SK-N-SH (cell line): ENCODE measurements around the gene DHDDS. TPM values are rescaled to one million over a fixed set of nuclear protein-coding genes. Genes with fewer than 3 reads are reported as not detected.

ENCODE experiments used
- CTCF ChIA-PET: fragments of 300-600, 350-600 bp; formaldehyde crosslinking; extraction: SDS; loops from one replicate; lab custom pipeline; 2021; lab: Yijun Ruan, JAX
- POLR2A ChIA-PET: fragments of 350-600 bp; sonication (Branson Sonifier 250); formaldehyde crosslinking; extraction: SDS; loops from one replicate; lab custom pipeline; 2020; ENCODE audit warnings: antibody characterized with exemption, inconsistent platforms; lab: Yijun Ruan, JAX
- DNase-seq: peaks from one replicate; pipeline ENCODE4 v3.0.0; 2012
- H2AFZ ChIP-seq: fragments of 200-600 bp; sonication (generic); 2 replicates; pipeline ENCODE4 v1.8.1; 2016; ENCODE audit warnings: antibody characterized with exemption, mild to moderate bottlenecking, low read depth
- H3F3A ChIP-seq: fragments of 200-600 bp; sonication (generic); replicated peaks from 2 replicates; pipeline ENCODE3; 2016; ENCODE audit warnings: antibody characterized with exemption, mild to moderate bottlenecking; ENCODE audit not compliant: insufficient read depth
- H3K27ac ChIP-seq, 2 experiments: fragments of 200-500 bp in 1 of 2; fragments of 200-600 bp in 1 of 2; sonication (Bioruptor generic) in 1 of 2; sonication (generic), shearing (Covaris generic) in 1 of 2; 2 replicates each; pipeline versions ENCODE4 v1.5.1 to v1.6.1; 2014 to 2016; ENCODE audit warnings: low read depth in 2 of 2, inconsistent platforms in 1 of 2, low read length in 1 of 2, mild to moderate bottlenecking in 1 of 2, mixed read lengths in 1 of 2
- H3K27me3 ChIP-seq: fragments of 200-600 bp; sonication (generic), shearing (Covaris generic); 2 replicates; pipeline ENCODE4 v1.6.1; 2016; ENCODE audit warnings: mixed run types; ENCODE audit not compliant: insufficient read depth
- H3K36me3 ChIP-seq, 2 experiments: fragments of 200-500 bp in 1 of 2; fragments of 200-600 bp in 1 of 2; sonication (Bioruptor generic) in 1 of 2; sonication (generic) in 1 of 2; replicated peaks in 1 of 2; 2 replicates each; pipeline versions ENCODE3 to v1.5.1; 2014 to 2016; ENCODE audit warnings: low read length in 1 of 2, mild to moderate bottlenecking in 1 of 2; ENCODE audit not compliant: insufficient read depth in 2 of 2, control insufficient read depth in 1 of 2
- H3K4me1 ChIP-seq, 2 experiments: fragments of 200-500 bp in 1 of 2; fragments of 200-600 bp in 1 of 2; sonication (Bioruptor generic) in 1 of 2; sonication (generic), shearing (Covaris generic) in 1 of 2; 2 replicates each; pipeline versions ENCODE4 v1.5.1 to v1.6.1; 2014 to 2016; ENCODE audit warnings: low read depth in 1 of 2, low read length in 1 of 2, mixed run types in 1 of 2; ENCODE audit not compliant: insufficient read depth in 2 of 2, control insufficient read depth in 1 of 2
- H3K4me2 ChIP-seq: fragments of 200-600 bp; sonication (generic), shearing (Covaris generic); 2 replicates; pipeline ENCODE4 v1.6.1; 2017; ENCODE audit warnings: mixed run types
- H3K4me3 ChIP-seq, 2 experiments: fragments of 200-500 bp in 1 of 2; fragments of 200-600 bp in 1 of 2; sonication (Bioruptor generic) in 1 of 2; sonication (generic), shearing (Covaris generic) in 1 of 2; 2 replicates each; pipeline versions ENCODE4 v1.5.1 to v1.8.1; 2014 to 2016; ENCODE audit warnings: low read depth in 2 of 2, inconsistent platforms in 1 of 2, low read length in 1 of 2, mild to moderate bottlenecking in 1 of 2, mixed read lengths in 1 of 2, moderate library complexity in 1 of 2
- H3K79me2 ChIP-seq: fragments of 200-600 bp; sonication (generic); 2 replicates; pipeline ENCODE4 v1.8.1; 2017; ENCODE audit warnings: mild to moderate bottlenecking; ENCODE audit not compliant: insufficient read depth
- H3K9ac ChIP-seq: fragments of 200-600 bp; sonication (generic); 2 replicates; pipeline ENCODE4 v1.6.1; 2017; ENCODE audit warnings: mixed run types
- H3K9me2 ChIP-seq: fragments of 200-600 bp; sonication (generic); 2 replicates; pipeline ENCODE4 v1.6.1; 2017; ENCODE audit warnings: mixed run types
- H3K9me3 ChIP-seq: fragments of 200-600 bp; sonication (generic); 2 replicates; pipeline ENCODE4 v1.6.1; 2017; ENCODE audit warnings: mixed run types, mild to moderate bottlenecking, moderate library complexity
- H4K20me1 ChIP-seq: fragments of 200-600 bp; sonication (generic); 2 replicates; pipeline ENCODE4 v1.6.1; 2017; ENCODE audit warnings: mild to moderate bottlenecking, mixed run types; ENCODE audit not compliant: insufficient read depth
- CHD2 ChIP-seq: fragments of 150-350 bp; IDR thresholded peaks from 2 replicates; pipeline ENCODE4 v1.6.1; 2018; ENCODE audit warnings: low read length; ENCODE audit not compliant: partially characterized antibody
- EZH2phosphoT487 ChIP-seq: fragments of 200-600 bp; sonication (generic); IDR thresholded peaks from 2 replicates; pipeline ENCODE4 v1.6.1; 2017; ENCODE audit warnings: low read depth, mixed run types, mild to moderate bottlenecking, antibody characterized with exemption, moderate library complexity, borderline replicate concordance
- FOSL2 ChIP-seq: IDR thresholded peaks from 2 replicates; pipeline ENCODE4 v1.4.0; 2012; ENCODE audit warnings: low read depth, mild to moderate bottlenecking, moderate library complexity, borderline replicate concordance
- GATA2 ChIP-seq: sonication (generic); formaldehyde crosslinking; IDR thresholded peaks from 2 replicates; pipeline ENCODE4 v1.5.0; 2020; ENCODE audit warnings: mild to moderate bottlenecking, missing genetic modification reagents
- JUND ChIP-seq: IDR thresholded peaks from 2 replicates; pipeline ENCODE4 v1.4.0; 2012
- MEF2A ChIP-seq: IDR thresholded peaks from 2 replicates; pipeline ENCODE4 v1.4.0; 2012; ENCODE audit warnings: low read depth, borderline replicate concordance
- POLR2AphosphoS5 ChIP-seq: IDR thresholded peaks from 2 replicates; pipeline ENCODE4 v1.6.1; 2012; ENCODE audit warnings: low read depth, low read length
- RCOR1 ChIP-seq: fragments of 150-350 bp; IDR thresholded peaks from 2 replicates; pipeline ENCODE4 v1.6.1; 2017; ENCODE audit warnings: antibody characterized with exemption, low read length
- RFX5 ChIP-seq: IDR thresholded peaks from 2 replicates; pipeline ENCODE4 v1.6.1; 2012; ENCODE audit warnings: mild to moderate bottlenecking, improper control_type of control experiment, low read length
- RXRA ChIP-seq: IDR thresholded peaks from 2 replicates; pipeline ENCODE4 v1.4.0; 2012; ENCODE audit warnings: low read depth, mild to moderate bottlenecking, borderline replicate concordance
- SMC3 ChIP-seq: IDR thresholded peaks from 2 replicates; pipeline ENCODE4 v1.6.1; 2012; ENCODE audit warnings: low read depth, low read length, improper control_type of control experiment
- TCF12 ChIP-seq: IDR thresholded peaks from 2 replicates; pipeline ENCODE4 v1.4.0; 2012
- TEAD4 ChIP-seq: IDR thresholded peaks from 2 replicates; pipeline ENCODE4 v1.4.0; 2012; ENCODE audit warnings: mild to moderate bottlenecking, borderline replicate concordance; ENCODE audit not compliant: insufficient read depth
- YY1 ChIP-seq: IDR thresholded peaks from 2 replicates; pipeline ENCODE4 v1.4.0; 2012; ENCODE audit warnings: low read depth, mild to moderate bottlenecking
- WGBS: methylation state at CpG from one replicate; pipeline ENCODE4 v1.1.6; 2017; ENCODE audit warnings: low lambda C conversion rate; 5-methylcytosine and 5-hydroxymethylcytosine counted together
- polyA plus RNA-seq, 3 experiments: library from polyadenylated mRNA; depleted of rRNA; stranded (reverse); fragments of >200 nt; gene quantifications; 2 replicates each; pipeline ENCODE4 v1.2.3, GENCODE V29; 2012
- TF ChIP-seq, protein P1 (sequence below): IDR thresholded peaks from 2 replicates; pipeline ENCODE4 v1.4.0; 2012; ENCODE audit warnings: low read depth
- TF ChIP-seq, protein P2 (sequence below): IDR thresholded peaks from 2 replicates; pipeline ENCODE4; 2012
- TF ChIP-seq, protein P3 (sequence below): IDR thresholded peaks from 2 replicates; pipeline ENCODE4 v1.6.1; 2012; ENCODE audit warnings: mild to moderate bottlenecking, low read depth, low read length, moderate library complexity
- TF ChIP-seq, protein P4 (sequence below): IDR thresholded peaks from 2 replicates; pipeline ENCODE4 v1.4.0; 2012; ENCODE audit warnings: low read depth, borderline replicate concordance
- TF ChIP-seq, protein P5 (sequence below): fragments of 200-600 bp; sonication (generic); IDR thresholded peaks from 2 replicates; pipeline ENCODE4 v1.6.1; 2017; ENCODE audit warnings: antibody characterized with exemption, mild to moderate bottlenecking, moderate library complexity
- TF ChIP-seq, protein P6 (sequence below): fragments of 150-350 bp; IDR thresholded peaks from 2 replicates; pipeline ENCODE4 v1.6.1; 2016; ENCODE audit warnings: mild to moderate bottlenecking, low read depth, low read length

Gene DHDDS
- polyA plus RNA-seq, 1 of the 3 experiments (the other 2 are of a cell fraction): 25.0 TPM

DNA sequence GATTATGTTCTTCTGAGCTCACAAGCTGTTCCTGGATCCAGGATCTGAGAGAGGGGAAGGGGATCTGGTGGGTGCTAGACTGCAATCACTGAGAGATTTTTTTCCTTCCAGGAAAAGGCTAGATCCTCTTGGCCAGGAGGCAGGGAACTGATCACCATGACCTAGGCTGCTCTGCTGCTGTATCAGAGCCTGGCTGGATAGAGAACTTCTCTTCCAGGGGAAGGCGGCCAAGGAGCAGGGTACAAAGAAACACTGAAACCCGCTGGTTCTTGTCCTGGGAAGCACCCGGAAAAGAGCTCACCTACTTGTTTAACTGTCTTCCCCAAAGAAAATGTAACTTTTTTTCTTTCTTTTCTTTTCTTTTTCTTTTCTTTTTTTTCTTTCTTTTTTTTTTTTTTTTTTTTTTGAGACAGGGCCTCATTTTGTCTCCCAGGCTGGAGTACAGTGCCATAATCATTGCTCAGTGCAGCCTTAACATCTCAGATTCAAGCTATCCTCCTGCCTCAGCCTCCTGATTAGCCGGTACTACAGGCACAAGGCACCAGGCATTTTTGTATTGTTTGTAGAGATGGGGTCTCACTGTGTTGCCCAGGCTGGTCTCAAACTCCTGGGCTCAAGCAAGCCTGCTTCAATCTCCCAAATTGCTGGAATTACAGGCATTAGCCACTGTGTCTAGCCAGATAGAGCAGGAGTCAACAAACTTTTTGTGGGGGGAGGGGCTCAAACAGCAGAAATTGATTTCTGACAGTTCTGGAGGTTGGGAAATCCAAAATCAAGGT lies 85.1 kb downstream of the DHDDS start:
- H3K4me1 ChIP-seq: no peaks in the 10 kb centered on the region
- CTCF ChIA-PET: interaction anchor here (0.6 to 3.1 kb wide), 6 partner anchors 10 to 21 kb away, joined by 3 to 11 read pairs (median 4); no protein-coding TSS in a partner anchor

More for the DNA sequence above, 85.1 kb downstream of the DHDDS start:
- no peak overlapping the region for H3K4me2 ChIP-seq
- H3K9me2 ChIP-seq: no peaks in the 10 kb centered on the region
- no peaks in the 10 kb centered on the region for H3K36me3 ChIP-seq
- H3K9me3 ChIP-seq: no peaks in the 10 kb centered on the region
- H4K20me1 ChIP-seq: no peaks in the 10 kb centered on the region
- 88% methylated on average over 4 of the region's 4 CpGs for WGBS
- no peak overlapping the region for H3K27ac ChIP-seq
- TF ChIP-seq RCOR1: no peak
- TF ChIP-seq SMC3: no peak
- TF ChIP-seq, protein P1, sequence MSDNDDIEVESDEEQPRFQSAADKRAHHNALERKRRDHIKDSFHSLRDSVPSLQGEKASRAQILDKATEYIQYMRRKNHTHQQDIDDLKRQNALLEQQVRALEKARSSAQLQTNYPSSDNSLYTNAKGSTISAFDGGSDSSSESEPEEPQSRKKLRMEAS: no peak
- TF ChIP-seq, protein P2, sequence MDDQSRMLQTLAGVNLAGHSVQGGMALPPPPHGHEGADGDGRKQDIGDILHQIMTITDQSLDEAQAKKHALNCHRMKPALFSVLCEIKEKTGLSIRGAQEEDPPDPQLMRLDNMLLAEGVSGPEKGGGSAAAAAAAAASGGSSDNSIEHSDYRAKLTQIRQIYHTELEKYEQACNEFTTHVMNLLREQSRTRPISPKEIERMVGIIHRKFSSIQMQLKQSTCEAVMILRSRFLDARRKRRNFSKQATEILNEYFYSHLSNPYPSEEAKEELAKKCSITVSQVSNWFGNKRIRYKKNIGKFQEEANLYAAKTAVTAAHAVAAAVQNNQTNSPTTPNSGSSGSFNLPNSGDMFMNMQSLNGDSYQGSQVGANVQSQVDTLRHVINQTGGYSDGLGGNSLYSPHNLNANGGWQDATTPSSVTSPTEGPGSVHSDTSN: no peak
- no peak for TF ChIP-seq RXRA
- no peak for TF ChIP-seq GATA2 (CRISPR knock-in tag)
- TF ChIP-seq POLR2AphosphoS5: no peak
- TF ChIP-seq TCF12: no peak
- no peak for TF ChIP-seq CHD2
- TF ChIP-seq RFX5: no peak
- no peak for TF ChIP-seq MEF2A
- TF ChIP-seq, protein P3, sequence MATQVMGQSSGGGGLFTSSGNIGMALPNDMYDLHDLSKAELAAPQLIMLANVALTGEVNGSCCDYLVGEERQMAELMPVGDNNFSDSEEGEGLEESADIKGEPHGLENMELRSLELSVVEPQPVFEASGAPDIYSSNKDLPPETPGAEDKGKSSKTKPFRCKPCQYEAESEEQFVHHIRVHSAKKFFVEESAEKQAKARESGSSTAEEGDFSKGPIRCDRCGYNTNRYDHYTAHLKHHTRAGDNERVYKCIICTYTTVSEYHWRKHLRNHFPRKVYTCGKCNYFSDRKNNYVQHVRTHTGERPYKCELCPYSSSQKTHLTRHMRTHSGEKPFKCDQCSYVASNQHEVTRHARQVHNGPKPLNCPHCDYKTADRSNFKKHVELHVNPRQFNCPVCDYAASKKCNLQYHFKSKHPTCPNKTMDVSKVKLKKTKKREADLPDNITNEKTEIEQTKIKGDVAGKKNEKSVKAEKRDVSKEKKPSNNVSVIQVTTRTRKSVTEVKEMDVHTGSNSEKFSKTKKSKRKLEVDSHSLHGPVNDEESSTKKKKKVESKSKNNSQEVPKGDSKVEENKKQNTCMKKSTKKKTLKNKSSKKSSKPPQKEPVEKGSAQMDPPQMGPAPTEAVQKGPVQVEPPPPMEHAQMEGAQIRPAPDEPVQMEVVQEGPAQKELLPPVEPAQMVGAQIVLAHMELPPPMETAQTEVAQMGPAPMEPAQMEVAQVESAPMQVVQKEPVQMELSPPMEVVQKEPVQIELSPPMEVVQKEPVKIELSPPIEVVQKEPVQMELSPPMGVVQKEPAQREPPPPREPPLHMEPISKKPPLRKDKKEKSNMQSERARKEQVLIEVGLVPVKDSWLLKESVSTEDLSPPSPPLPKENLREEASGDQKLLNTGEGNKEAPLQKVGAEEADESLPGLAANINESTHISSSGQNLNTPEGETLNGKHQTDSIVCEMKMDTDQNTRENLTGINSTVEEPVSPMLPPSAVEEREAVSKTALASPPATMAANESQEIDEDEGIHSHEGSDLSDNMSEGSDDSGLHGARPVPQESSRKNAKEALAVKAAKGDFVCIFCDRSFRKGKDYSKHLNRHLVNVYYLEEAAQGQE: no peak
- no peak for TF ChIP-seq YY1
- TF ChIP-seq, protein P4, sequence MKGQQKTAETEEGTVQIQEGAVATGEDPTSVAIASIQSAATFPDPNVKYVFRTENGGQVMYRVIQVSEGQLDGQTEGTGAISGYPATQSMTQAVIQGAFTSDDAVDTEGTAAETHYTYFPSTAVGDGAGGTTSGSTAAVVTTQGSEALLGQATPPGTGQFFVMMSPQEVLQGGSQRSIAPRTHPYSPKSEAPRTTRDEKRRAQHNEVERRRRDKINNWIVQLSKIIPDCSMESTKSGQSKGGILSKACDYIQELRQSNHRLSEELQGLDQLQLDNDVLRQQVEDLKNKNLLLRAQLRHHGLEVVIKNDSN: no peak
- TF ChIP-seq, protein P5, sequence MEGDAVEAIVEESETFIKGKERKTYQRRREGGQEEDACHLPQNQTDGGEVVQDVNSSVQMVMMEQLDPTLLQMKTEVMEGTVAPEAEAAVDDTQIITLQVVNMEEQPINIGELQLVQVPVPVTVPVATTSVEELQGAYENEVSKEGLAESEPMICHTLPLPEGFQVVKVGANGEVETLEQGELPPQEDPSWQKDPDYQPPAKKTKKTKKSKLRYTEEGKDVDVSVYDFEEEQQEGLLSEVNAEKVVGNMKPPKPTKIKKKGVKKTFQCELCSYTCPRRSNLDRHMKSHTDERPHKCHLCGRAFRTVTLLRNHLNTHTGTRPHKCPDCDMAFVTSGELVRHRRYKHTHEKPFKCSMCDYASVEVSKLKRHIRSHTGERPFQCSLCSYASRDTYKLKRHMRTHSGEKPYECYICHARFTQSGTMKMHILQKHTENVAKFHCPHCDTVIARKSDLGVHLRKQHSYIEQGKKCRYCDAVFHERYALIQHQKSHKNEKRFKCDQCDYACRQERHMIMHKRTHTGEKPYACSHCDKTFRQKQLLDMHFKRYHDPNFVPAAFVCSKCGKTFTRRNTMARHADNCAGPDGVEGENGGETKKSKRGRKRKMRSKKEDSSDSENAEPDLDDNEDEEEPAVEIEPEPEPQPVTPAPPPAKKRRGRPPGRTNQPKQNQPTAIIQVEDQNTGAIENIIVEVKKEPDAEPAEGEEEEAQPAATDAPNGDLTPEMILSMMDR: no peak
- TF ChIP-seq FOSL2: no peak
- TF ChIP-seq EZH2phosphoT487: no peak
- TF ChIP-seq, protein P6, sequence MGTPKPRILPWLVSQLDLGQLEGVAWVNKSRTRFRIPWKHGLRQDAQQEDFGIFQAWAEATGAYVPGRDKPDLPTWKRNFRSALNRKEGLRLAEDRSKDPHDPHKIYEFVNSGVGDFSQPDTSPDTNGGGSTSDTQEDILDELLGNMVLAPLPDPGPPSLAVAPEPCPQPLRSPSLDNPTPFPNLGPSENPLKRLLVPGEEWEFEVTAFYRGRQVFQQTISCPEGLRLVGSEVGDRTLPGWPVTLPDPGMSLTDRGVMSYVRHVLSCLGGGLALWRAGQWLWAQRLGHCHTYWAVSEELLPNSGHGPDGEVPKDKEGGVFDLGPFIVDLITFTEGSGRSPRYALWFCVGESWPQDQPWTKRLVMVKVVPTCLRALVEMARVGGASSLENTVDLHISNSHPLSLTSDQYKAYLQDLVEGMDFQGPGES: no peak
- TF ChIP-seq JUND: no peak
- no peak for TF ChIP-seq TEAD4
- DNase-seq: no peak
- H3K4me3 ChIP-seq: no peak overlapping the region
- POLR2A ChIA-PET: interaction anchor here (1.4 kb wide), 1 partner anchor 16 kb away, joined by 3 read pairs; no protein-coding TSS in a partner anchor
- no peak overlapping the region for H3K9ac ChIP-seq
- H2AFZ ChIP-seq: no peak overlapping the region
- H3K79me2 ChIP-seq: no peaks in the 10 kb centered on the region
- no peaks in the 10 kb centered on the region; the same call in 1 of the 2 replicates for H3K27me3 ChIP-seq
- no peaks in the 10 kb centered on the region for H3F3A ChIP-seq
